GM21390 (cell line): ENCODE results near the gene SPRYD4.
A peak's percentile ranks its signal among the peaks of the same experiment; 100 is the strongest.
"Not testable (repeated sequence)": the region's sequence is repeated elsewhere in the genome, so short reads cannot be mapped to it uniquely, and the experiment has no call there.

Source experiments
- ATAC-seq: cut with Tn5 transposase; IDR thresholded peaks from one replicate; pipeline ENCODE4 v1.9.1; 2021; ENCODE audit not compliant: unreplicated experiment

SPRYD4 gene

GRCh38 chr12:56476143-56476542 lies 7.8 kb downstream of the SPRYD4 start:
- no peak for ATAC-seq

DNA sequence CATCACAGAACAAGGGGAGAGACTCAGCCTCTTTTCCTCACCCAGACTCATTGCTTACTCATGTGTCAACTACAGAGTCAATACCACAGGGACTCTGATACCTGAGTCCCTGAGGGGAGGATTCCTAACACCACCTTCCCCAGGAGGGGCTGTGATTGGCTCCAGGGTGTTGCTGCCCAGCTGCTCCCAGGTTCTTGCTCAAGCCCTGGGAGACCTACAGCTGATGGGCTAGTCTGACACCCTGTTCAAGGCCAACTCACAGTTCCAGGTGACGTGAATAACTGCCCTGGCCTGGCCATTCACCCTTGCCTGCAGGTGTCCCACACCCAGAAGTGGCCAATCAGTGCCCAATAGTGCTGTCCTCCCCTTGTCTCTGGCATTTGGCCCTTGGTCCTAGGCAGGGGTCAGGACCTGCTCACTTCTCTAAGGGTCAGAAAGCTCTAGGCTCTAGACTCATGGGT lies 8.6 kb downstream of the SPRYD4 start:
- no peak for ATAC-seq

DNA sequence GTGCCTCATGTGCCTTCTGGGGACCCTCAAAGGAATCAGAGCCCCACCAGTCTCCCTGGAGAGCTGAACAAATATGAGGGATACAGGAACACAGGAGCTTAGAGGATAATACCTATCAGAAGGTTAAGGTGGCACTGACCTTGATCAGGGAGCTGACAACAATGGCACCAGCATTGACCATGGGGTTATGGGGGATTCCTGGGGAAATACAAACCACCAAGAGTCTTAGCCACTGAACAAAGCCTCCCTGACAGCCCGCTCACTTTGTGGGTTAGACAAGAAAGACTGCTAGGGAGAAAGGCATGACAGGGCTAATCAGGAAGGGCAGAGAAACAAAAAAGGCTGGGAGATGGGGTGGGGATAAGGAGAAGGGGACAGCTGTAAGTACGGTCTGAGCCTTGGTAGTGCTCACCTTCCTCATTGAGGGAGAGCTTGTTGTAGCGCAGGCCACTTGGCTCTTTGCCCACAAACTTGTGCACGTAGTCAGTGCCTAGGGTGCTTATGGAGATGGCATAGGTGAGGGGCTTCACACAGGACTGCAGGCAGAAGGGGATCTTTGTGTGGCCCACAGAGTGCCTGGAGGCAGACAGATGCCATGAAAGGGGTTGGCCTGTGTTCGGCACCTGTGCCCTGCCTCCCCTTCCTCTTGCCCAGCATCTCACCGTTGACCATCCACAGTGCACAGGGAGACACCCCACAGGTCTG lies 9.3 kb downstream of the SPRYD4 start:
- ATAC-seq = no peak

GRCh38 chr12:56479625-56480024 lies 11.2 kb downstream of the SPRYD4 start:
- no peak for ATAC-seq

GRCh38 chr12:56484566-56484965 lies 16.2 kb downstream of the SPRYD4 start:
- ATAC-seq = no peak

DNA sequence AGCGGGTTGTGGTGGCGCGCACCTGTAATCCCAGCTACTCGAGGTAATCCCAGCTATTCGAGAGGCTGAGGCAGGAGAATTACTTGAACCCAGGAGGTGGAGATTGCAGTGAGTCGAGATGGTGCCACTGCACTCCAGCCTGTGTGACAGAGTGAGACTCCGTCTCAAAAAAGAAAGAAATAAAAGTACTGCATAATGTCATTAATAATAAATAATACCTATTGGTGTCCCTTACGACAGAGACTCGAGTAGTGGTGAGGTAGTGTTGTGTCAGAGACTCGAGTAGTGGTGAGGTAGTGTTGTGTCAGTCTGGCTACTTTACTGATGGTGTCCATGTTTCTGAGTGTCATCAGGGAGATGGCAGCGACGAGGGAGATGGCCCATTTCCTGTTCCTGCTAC lies 18.3 kb downstream of the SPRYD4 start:
- ATAC-seq = no peak

DNA sequence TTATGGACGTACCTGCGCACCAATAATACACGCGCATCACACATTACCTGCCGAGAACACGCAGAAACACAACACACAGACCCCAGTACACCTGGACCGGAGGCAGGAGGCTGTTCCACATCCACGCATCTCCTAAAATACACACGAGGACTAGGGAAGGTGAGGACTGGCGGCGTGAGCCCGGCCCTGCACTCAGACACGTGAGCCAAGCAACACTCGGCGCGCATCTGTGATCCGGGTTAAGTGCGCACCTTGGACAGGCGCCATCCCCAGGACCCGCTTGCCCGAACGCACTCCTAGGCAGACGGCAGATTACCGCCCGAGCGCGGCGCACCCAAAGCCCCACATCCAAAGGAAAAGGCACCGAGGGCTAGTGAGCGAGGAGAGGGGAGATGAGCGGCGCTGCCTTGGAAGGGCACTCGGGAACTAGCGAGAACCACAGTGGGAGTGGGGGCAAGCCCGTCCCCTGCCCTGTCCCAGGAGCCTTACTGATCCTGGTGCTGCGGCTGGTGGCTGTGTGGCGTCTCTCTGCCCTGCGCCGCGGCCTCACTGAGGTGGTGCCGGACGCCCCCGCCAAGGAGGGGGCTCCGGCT lies 19.2 kb downstream of the SPRYD4 start:
- ATAC-seq = no peak

DNA sequence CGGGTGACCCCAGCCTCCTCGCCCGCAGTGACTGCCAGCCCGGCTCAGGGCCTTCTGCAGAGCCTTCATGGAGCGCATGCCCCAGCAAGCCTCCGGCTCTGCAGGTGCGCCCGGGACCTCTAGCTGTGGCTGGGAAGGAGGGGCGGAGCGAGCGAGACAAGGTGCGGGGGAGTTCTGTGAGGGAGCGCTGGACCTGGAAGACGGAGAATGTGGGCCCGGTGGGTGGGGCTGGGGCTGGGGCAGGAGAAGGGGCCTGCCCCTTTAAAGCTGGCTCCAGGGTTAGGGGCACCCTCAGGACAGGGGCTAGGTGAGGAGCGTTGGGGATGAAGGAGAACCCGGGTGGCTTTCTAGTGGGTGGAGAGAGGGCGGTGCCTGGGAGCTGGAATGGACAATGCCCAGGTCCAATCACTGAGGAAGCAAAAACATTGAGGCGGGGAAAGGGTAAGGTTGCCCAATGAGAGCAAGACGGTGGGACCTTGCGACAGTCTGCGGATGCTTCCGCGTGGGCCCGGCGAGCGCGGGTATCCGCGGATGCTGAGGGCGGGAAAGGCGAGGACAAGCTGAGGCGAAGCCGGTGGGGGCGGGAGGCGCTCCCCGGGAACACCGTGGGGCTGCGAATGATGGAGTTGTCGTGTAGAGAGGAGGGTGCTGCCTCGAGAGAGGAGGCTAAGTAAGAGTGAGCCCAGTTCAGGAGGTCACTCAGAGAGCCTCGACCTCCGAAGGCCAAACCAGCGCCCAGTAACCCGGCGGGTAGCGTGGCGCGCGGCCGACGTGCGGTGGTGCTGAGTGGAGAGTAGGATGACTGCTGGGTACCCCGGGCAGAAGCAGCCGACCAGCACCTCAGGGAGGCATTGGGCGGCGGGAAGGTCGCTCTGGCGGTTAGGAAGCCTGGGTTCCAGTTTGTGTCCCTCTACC lies 19.9 kb downstream of the SPRYD4 start, which contains the start of gene GLS2:
GLS2 (minus strand) TSS at position 121 of the 915 bp plus-strand sequence; CDS start at position 78, 43 bp downstream.
- peak; percentile 91 for ATAC-seq

- ATAC-seq = no peak
These were observed 22.0 kb downstream of the SPRYD4 start for GRCh38 chr12:56490360-56490759.

DNA sequence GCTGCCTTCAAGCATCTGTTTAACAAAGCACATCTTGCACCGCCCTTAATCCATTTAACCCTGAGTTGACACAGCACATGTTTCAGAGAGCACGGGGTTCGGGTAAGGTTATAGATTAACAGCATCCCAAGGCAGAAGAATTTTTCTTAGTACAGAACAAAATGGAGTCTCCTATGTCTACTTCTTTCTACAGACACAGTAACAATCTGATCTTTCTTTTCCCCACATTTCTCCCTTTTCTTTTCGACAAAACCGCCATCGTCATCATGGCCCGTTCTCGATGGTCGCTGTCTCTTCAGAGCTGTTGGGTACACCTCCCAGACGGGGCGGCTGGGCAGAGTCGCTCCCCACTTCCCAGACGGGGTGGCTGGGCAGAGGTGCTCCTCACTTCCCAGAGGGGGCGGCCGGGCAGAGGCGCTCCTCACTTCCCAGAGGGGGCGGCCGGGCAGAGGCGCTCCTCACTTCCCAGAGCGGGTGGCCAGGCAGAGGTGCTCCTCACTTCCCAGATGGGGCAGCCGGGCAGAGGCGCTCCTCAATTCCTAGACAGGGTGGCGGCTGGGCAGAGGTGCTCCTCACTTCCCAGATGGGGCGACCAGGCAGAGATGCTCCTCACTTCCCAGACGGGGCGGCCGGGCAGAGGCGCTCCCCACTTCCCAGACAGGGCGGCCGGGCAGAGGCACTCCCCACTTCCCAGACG lies 25.2 kb downstream of the SPRYD4 start:
- not testable (repeated sequence) for ATAC-seq

DNA sequence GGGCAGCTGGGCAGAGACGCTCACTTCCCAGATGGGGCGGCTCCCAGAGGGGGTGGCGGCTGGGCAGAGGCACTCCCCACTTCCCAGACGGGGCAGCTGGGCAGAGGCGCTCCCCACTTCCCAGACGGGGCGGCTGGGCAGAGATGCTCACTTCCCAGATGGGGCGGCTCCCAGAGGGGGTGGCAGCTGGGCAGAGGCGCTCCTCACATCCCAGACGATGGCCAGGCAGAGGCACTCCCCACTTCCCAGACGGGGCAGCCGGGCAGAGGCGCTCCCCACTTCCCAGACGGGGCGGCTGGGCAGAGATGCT lies 25.7 kb downstream of the SPRYD4 start:
- ATAC-seq = not testable (repeated sequence)

DNA sequence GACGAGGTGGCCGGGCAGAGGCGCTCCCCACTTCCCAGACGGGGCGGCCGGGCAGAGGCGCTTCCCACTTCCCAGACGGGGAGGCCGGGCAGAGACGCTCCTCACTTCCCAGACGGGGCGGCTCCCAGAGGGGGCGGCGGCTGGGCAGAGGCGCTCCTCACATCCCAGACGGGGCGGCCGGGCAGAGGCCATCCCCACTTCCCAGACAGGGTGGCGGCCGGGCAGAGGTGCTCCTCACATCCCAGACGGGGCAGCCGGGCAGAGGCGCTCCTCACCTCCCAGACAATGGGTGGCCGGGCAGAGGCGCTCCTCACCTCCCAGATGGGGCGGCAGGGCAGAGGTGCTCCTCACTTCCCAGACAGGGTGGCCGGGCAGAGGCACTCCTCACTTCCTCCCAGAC lies 26.1 kb downstream of the SPRYD4 start:
- not testable (repeated sequence) for ATAC-seq

- not testable (repeated sequence) for ATAC-seq
These were observed 28.3 kb downstream of the SPRYD4 start for GRCh38 chr12:56496704-56497103.

DNA sequence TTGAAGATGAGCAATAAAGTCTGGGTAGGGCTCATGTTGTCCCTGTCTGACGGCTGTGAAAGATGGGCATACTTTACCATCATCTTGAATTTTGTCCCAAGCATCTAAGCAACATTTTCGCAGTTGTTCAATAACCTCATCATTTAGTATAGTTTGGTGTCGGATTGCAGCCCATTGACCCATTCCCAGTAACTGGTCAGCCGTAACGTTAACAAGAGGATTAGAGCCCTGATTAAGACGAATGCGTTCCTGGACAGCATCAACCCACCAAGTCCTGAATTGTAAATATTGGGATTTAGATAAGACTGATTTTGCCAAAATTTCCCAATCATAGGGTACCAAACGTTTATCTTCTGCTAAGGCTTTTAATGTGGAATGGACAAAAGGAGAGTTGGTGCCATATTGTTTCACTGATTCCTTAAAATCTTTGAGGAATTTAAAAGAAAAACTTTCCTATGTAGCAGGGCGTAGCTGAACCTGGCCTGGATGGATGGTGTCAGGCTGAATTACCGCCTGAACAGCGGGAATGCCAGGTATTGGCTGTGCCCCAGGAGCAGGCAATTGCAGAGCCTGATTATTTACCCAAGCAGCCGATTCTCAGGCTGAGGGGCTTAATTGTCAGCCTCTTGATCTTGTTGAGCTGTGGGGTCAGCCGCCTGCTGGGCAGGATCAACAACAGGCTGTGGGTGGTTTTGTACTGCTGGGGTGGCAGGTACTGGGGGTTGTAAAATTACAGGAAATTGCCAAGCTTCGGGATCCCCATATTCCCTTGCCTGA lies 29.9 kb downstream of the SPRYD4 start:
- ATAC-seq = not testable (repeated sequence)

GRCh38 chr12:56499452-56499851 lies 31.1 kb downstream of the SPRYD4 start:
- ATAC-seq = not testable (repeated sequence)

GRCh38 chr12:56499879-56500278 lies 31.5 kb downstream of the SPRYD4 start:
- ATAC-seq = not testable (repeated sequence)

DNA sequence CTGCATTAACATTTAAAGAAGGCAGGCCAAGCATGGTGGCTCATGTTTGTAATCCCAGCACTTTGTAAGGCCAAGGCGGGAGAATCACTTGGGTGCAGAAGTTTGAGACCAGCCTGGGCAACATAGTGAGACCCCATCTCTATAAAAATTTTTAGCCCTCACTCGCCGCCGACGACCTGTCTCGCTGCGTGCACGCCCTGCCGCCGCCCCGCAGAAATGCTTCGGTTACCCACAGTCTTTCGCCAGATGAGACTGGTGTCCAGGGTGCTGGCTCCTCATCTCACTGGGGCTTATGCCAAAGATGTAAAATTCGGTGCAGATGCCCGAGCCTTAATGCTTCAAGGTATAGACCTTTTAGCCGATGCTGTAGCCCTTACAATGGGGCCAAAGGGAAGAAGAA lies 42.4 kb downstream of the SPRYD4 start:
- ATAC-seq = no peak

DNA sequence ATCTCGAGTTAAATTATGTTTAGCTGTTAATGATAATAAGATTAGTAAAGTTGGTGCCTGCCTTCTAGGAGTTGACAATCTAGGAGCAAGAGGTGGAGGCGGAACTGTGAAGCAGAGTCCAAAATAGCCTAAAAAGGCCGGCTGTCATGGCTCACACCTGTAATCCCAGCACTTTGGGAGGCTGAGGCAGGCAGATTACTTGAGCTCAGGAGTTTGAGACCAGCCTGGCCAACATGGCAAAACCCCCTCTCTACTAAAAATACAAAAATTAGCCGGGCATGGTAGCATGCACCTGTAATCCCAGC lies 45.6 kb downstream of the SPRYD4 start:
- ATAC-seq = not testable (repeated sequence)

- ATAC-seq = no peak
These were observed 49.5 kb downstream of the SPRYD4 start for GRCh38 chr12:56517854-56518253.

DNA sequence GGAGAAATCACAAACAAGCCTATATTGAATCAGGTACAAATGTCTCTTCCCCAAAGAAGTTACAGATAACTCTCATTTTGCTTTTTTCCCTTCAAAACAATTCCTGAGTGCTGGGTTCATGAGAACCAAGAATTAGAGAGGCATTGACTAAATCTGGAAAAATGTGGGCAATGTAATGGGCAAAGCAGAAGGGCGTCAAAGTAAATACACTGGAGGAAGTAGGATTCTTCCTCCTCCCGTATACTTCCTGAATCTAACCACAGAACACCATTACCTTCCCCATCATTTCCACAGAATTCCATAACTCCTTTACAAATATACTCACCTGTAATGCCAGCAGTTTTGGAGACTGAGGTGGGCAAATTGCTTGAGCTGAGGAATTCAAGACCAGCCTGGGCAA lies 50.2 kb downstream of the SPRYD4 start:
- ATAC-seq = no peak
